SK-N-SH (cell line): ENCODE measurements around the gene CCDC88B. TPM values are rescaled to one million over a fixed set of nuclear protein-coding genes. Genes with fewer than 3 reads are reported as not detected.
A peak's percentile ranks its signal among the peaks of the same experiment; 100 is the strongest.

ENCODE experiments used
- CTCF ChIA-PET: fragments of 300-600, 350-600 bp; formaldehyde crosslinking; extraction: SDS; loops from one replicate; lab custom pipeline; 2021; lab: Yijun Ruan, JAX
- POLR2A ChIA-PET: fragments of 350-600 bp; sonication (Branson Sonifier 250); formaldehyde crosslinking; extraction: SDS; loops from one replicate; lab custom pipeline; 2020; ENCODE audit warnings: antibody characterized with exemption, inconsistent platforms; lab: Yijun Ruan, JAX
- DNase-seq: peaks from one replicate; pipeline ENCODE4 v3.0.0; 2012
- H2AFZ ChIP-seq: fragments of 200-600 bp; sonication (generic); 2 replicates; pipeline ENCODE4 v1.8.1; 2016; ENCODE audit warnings: antibody characterized with exemption, mild to moderate bottlenecking, low read depth
- H3F3A ChIP-seq: fragments of 200-600 bp; sonication (generic); replicated peaks from 2 replicates; pipeline ENCODE3; 2016; ENCODE audit warnings: antibody characterized with exemption, mild to moderate bottlenecking; ENCODE audit not compliant: insufficient read depth
- H3K27ac ChIP-seq, 2 experiments: fragments of 200-500 bp in 1 of 2; fragments of 200-600 bp in 1 of 2; sonication (Bioruptor generic) in 1 of 2; sonication (generic), shearing (Covaris generic) in 1 of 2; 2 replicates each; pipeline versions ENCODE4 v1.5.1 to v1.6.1; 2014 to 2016; ENCODE audit warnings: low read depth in 2 of 2, inconsistent platforms in 1 of 2, low read length in 1 of 2, mild to moderate bottlenecking in 1 of 2, mixed read lengths in 1 of 2
- H3K27me3 ChIP-seq: fragments of 200-600 bp; sonication (generic), shearing (Covaris generic); 2 replicates; pipeline ENCODE4 v1.6.1; 2016; ENCODE audit warnings: mixed run types; ENCODE audit not compliant: insufficient read depth
- H3K36me3 ChIP-seq, 2 experiments: fragments of 200-500 bp in 1 of 2; fragments of 200-600 bp in 1 of 2; sonication (Bioruptor generic) in 1 of 2; sonication (generic) in 1 of 2; replicated peaks in 1 of 2; 2 replicates each; pipeline versions ENCODE3 to v1.5.1; 2014 to 2016; ENCODE audit warnings: low read length in 1 of 2, mild to moderate bottlenecking in 1 of 2; ENCODE audit not compliant: insufficient read depth in 2 of 2, control insufficient read depth in 1 of 2
- H3K4me1 ChIP-seq, 2 experiments: fragments of 200-500 bp in 1 of 2; fragments of 200-600 bp in 1 of 2; sonication (Bioruptor generic) in 1 of 2; sonication (generic), shearing (Covaris generic) in 1 of 2; 2 replicates each; pipeline versions ENCODE4 v1.5.1 to v1.6.1; 2014 to 2016; ENCODE audit warnings: low read depth in 1 of 2, low read length in 1 of 2, mixed run types in 1 of 2; ENCODE audit not compliant: insufficient read depth in 2 of 2, control insufficient read depth in 1 of 2
- H3K4me2 ChIP-seq: fragments of 200-600 bp; sonication (generic), shearing (Covaris generic); 2 replicates; pipeline ENCODE4 v1.6.1; 2017; ENCODE audit warnings: mixed run types
- H3K4me3 ChIP-seq, 2 experiments: fragments of 200-500 bp in 1 of 2; fragments of 200-600 bp in 1 of 2; sonication (Bioruptor generic) in 1 of 2; sonication (generic), shearing (Covaris generic) in 1 of 2; 2 replicates each; pipeline versions ENCODE4 v1.5.1 to v1.8.1; 2014 to 2016; ENCODE audit warnings: low read depth in 2 of 2, inconsistent platforms in 1 of 2, low read length in 1 of 2, mild to moderate bottlenecking in 1 of 2, mixed read lengths in 1 of 2, moderate library complexity in 1 of 2
- H3K79me2 ChIP-seq: fragments of 200-600 bp; sonication (generic); 2 replicates; pipeline ENCODE4 v1.8.1; 2017; ENCODE audit warnings: mild to moderate bottlenecking; ENCODE audit not compliant: insufficient read depth
- H3K9ac ChIP-seq: fragments of 200-600 bp; sonication (generic); 2 replicates; pipeline ENCODE4 v1.6.1; 2017; ENCODE audit warnings: mixed run types
- H3K9me2 ChIP-seq: fragments of 200-600 bp; sonication (generic); 2 replicates; pipeline ENCODE4 v1.6.1; 2017; ENCODE audit warnings: mixed run types
- H3K9me3 ChIP-seq: fragments of 200-600 bp; sonication (generic); 2 replicates; pipeline ENCODE4 v1.6.1; 2017; ENCODE audit warnings: mixed run types, mild to moderate bottlenecking, moderate library complexity
- H4K20me1 ChIP-seq: fragments of 200-600 bp; sonication (generic); 2 replicates; pipeline ENCODE4 v1.6.1; 2017; ENCODE audit warnings: mild to moderate bottlenecking, mixed run types; ENCODE audit not compliant: insufficient read depth
- CTCF ChIP-seq: fragments of 200-600 bp; sonication (generic); IDR thresholded peaks from 2 replicates; pipeline ENCODE4 v1.6.1; 2017; ENCODE audit warnings: antibody characterized with exemption, mild to moderate bottlenecking, moderate library complexity
- EP300 ChIP-seq, 2 experiments: IDR thresholded peaks; 2 replicates each; pipeline versions ENCODE4 v1.4.0 to v1.6.1; 2012; ENCODE audit warnings: borderline replicate concordance in 1 of 2, low read depth in 1 of 2, low read length in 1 of 2
- EZH2phosphoT487 ChIP-seq: fragments of 200-600 bp; sonication (generic); IDR thresholded peaks from 2 replicates; pipeline ENCODE4 v1.6.1; 2017; ENCODE audit warnings: low read depth, mixed run types, mild to moderate bottlenecking, antibody characterized with exemption, moderate library complexity, borderline replicate concordance
- FOXM1 ChIP-seq: IDR thresholded peaks from 2 replicates; pipeline ENCODE4 v1.4.0; 2012; ENCODE audit warnings: low read depth, mild to moderate bottlenecking
- GABPA ChIP-seq: IDR thresholded peaks from 2 replicates; pipeline ENCODE4 v1.4.0; 2012; ENCODE audit warnings: low read depth, mild to moderate bottlenecking
- MEF2A ChIP-seq: IDR thresholded peaks from 2 replicates; pipeline ENCODE4 v1.4.0; 2012; ENCODE audit warnings: low read depth, borderline replicate concordance
- MXI1 ChIP-seq: IDR thresholded peaks from 2 replicates; pipeline ENCODE4 v1.6.1; 2012; ENCODE audit warnings: mild to moderate bottlenecking, low read depth, low read length, improper control_type of control experiment
- NFIC ChIP-seq: IDR thresholded peaks from 2 replicates; pipeline ENCODE4 v1.4.0; 2012; ENCODE audit warnings: borderline replicate concordance
- NRF1 ChIP-seq: IDR thresholded peaks from 2 replicates; pipeline ENCODE4 v1.6.1; 2012; ENCODE audit warnings: low read depth, mild to moderate bottlenecking, low read length
- POLR2AphosphoS5 ChIP-seq: IDR thresholded peaks from 2 replicates; pipeline ENCODE4 v1.6.1; 2012; ENCODE audit warnings: low read depth, low read length
- RAD21 ChIP-seq: IDR thresholded peaks from 2 replicates; pipeline ENCODE4 v1.6.1; 2012; ENCODE audit warnings: mild to moderate bottlenecking, low read length
- RFX5 ChIP-seq: IDR thresholded peaks from 2 replicates; pipeline ENCODE4 v1.6.1; 2012; ENCODE audit warnings: mild to moderate bottlenecking, improper control_type of control experiment, low read length
- RXRA ChIP-seq: IDR thresholded peaks from 2 replicates; pipeline ENCODE4 v1.4.0; 2012; ENCODE audit warnings: low read depth, mild to moderate bottlenecking, borderline replicate concordance
- SIN3A ChIP-seq: IDR thresholded peaks from 2 replicates; pipeline ENCODE4 v1.6.1; 2012; ENCODE audit warnings: low read depth, mild to moderate bottlenecking, low read length, moderate library complexity, borderline replicate concordance
- SMC3 ChIP-seq: IDR thresholded peaks from 2 replicates; pipeline ENCODE4 v1.6.1; 2012; ENCODE audit warnings: low read depth, low read length, improper control_type of control experiment
- TCF12 ChIP-seq: IDR thresholded peaks from 2 replicates; pipeline ENCODE4 v1.4.0; 2012
- TEAD4 ChIP-seq: IDR thresholded peaks from 2 replicates; pipeline ENCODE4 v1.4.0; 2012; ENCODE audit warnings: mild to moderate bottlenecking, borderline replicate concordance; ENCODE audit not compliant: insufficient read depth
- USF2 ChIP-seq: fragments of 150-350 bp; IDR thresholded peaks from 2 replicates; pipeline ENCODE4 v1.6.1; 2017; ENCODE audit warnings: antibody characterized with exemption, low read length, low read depth, borderline replicate concordance
- ZBTB33 ChIP-seq: IDR thresholded peaks from 2 replicates; pipeline ENCODE4 v1.4.0; 2012; ENCODE audit warnings: low read depth, borderline replicate concordance
- WGBS: methylation state at CpG from one replicate; pipeline ENCODE4 v1.1.6; 2017; ENCODE audit warnings: low lambda C conversion rate; 5-methylcytosine and 5-hydroxymethylcytosine counted together
- polyA plus RNA-seq, 3 experiments: library from polyadenylated mRNA; depleted of rRNA; stranded (reverse); fragments of >200 nt; gene quantifications; 2 replicates each; pipeline ENCODE4 v1.2.3, GENCODE V29; 2012
- TF ChIP-seq, protein P1 (sequence below): IDR thresholded peaks from 2 replicates; pipeline ENCODE4 v1.6.1; 2012; ENCODE audit warnings: mild to moderate bottlenecking, low read depth, low read length, moderate library complexity
- TF ChIP-seq, protein P2 (sequence below): IDR thresholded peaks from 2 replicates; pipeline ENCODE4 v1.4.0; 2012; ENCODE audit warnings: low read depth
- TF ChIP-seq, protein P3 (sequence below): IDR thresholded peaks from 2 replicates; pipeline ENCODE4 v1.4.0; 2012; ENCODE audit warnings: low read depth, borderline replicate concordance

CCDC88B gene
- polyA plus RNA-seq, 1 of the 3 experiments (the other 2 are of a cell fraction): 3.4 TPM

DNA sequence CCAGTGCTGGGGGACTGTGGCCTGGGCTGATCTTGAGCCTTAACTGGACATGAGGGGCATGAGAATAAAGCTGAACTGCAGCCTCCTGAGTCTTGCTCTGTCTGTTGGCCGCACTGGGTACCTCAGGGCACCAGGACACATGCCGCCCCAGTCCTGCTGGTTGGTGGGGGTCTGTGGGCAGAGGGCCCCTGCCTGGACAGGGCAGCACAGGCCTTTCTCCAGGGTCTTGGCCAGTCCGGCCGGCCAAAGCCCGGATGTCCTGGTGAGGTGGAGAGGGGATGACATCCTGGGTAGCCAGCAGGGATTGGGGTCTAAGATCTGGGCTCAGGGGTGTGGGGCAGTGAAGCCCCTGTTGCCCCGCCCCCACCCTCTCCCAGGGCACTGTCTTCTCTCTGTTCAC is 17.4 kb downstream of the CCDC88B start (continued):
- TF ChIP-seq NRF1 (no peak), FOXM1 (no peak), EP300 (IDR thresholded peaks at IDR 0.05; ENCODE audit: borderline replicate concordance in 1 of 2, low read depth in 1 of 2, low read length in 1 of 2) (no peak), RFX5 (no peak), RAD21 (no peak), TEAD4 (no peak), MEF2A (no peak)
- TF ChIP-seq, protein P1, sequence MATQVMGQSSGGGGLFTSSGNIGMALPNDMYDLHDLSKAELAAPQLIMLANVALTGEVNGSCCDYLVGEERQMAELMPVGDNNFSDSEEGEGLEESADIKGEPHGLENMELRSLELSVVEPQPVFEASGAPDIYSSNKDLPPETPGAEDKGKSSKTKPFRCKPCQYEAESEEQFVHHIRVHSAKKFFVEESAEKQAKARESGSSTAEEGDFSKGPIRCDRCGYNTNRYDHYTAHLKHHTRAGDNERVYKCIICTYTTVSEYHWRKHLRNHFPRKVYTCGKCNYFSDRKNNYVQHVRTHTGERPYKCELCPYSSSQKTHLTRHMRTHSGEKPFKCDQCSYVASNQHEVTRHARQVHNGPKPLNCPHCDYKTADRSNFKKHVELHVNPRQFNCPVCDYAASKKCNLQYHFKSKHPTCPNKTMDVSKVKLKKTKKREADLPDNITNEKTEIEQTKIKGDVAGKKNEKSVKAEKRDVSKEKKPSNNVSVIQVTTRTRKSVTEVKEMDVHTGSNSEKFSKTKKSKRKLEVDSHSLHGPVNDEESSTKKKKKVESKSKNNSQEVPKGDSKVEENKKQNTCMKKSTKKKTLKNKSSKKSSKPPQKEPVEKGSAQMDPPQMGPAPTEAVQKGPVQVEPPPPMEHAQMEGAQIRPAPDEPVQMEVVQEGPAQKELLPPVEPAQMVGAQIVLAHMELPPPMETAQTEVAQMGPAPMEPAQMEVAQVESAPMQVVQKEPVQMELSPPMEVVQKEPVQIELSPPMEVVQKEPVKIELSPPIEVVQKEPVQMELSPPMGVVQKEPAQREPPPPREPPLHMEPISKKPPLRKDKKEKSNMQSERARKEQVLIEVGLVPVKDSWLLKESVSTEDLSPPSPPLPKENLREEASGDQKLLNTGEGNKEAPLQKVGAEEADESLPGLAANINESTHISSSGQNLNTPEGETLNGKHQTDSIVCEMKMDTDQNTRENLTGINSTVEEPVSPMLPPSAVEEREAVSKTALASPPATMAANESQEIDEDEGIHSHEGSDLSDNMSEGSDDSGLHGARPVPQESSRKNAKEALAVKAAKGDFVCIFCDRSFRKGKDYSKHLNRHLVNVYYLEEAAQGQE: no peak

- ChIA-PET CTCF (interaction anchor here (1.2 to 1.3 kb wide), 2 partner anchors 34 to 54 kb away, joined by 3 read pairs; no protein-coding TSS in a partner anchor), POLR2A (no interaction called here)
- Histone ChIP-seq H3K9ac (peak overlapping the region; percentile 88), H3K4me3 (peak overlapping the region; percentile 93), H3K27me3 (no peaks in the 10 kb centered on the region), H3K9me2 (no peaks in the 10 kb centered on the region), H3K4me1 (peaks cover 22 to 28% of the 10 kb centered on the region in 2 experiments; a peak in 3 of 4 replicates), H3F3A (peaks cover 15% of the 10 kb centered on the region), H2AFZ (no peak overlapping the region), H3K9me3 (no peaks in the 10 kb centered on the region), H3K79me2 (peaks cover 31% of the 10 kb centered on the region), H3K27ac (peak overlapping the region; percentile 76 to 82), H3K36me3 (peaks cover 9 to 24% of the 10 kb centered on the region in 2 experiments), H4K20me1 (0 out of 2 replicates have a peak, but pooled peaks cover 5% of the 10 kb centered on the region), H3K4me2 (peak overlapping the region; percentile 93)
- peak; percentile 63 for DNase-seq
- WGBS: 57% methylated on average over 3 of the region's 13 CpGs
- no peak for TF ChIP-seq NFIC
- no peak for TF ChIP-seq ZBTB33
- no peak for TF ChIP-seq RXRA
- TF ChIP-seq, protein P2, sequence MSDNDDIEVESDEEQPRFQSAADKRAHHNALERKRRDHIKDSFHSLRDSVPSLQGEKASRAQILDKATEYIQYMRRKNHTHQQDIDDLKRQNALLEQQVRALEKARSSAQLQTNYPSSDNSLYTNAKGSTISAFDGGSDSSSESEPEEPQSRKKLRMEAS: no peak
- TF ChIP-seq FOXM1: no peak
- no peak for TF ChIP-seq SIN3A
- TF ChIP-seq EZH2phosphoT487: no peak
- TF ChIP-seq SMC3: no peak
- no peak for TF ChIP-seq RAD21
- TF ChIP-seq CTCF: no peak
- TF ChIP-seq USF2: no peak
- TF ChIP-seq, protein P3, sequence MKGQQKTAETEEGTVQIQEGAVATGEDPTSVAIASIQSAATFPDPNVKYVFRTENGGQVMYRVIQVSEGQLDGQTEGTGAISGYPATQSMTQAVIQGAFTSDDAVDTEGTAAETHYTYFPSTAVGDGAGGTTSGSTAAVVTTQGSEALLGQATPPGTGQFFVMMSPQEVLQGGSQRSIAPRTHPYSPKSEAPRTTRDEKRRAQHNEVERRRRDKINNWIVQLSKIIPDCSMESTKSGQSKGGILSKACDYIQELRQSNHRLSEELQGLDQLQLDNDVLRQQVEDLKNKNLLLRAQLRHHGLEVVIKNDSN: no peak
- TF ChIP-seq TCF12: no peak
- TF ChIP-seq GABPA: no peak
- no peak for TF ChIP-seq MXI1
- TF ChIP-seq POLR2AphosphoS5: no peak
Measured at GRCh38 chr11:64357904-64358535, 18.0 kb downstream of the CCDC88B start.
